GM12875 (cell line): ENCODE measurements around the gene AGK.
"Not testable (repeated sequence)": the region's sequence is repeated elsewhere in the genome, so short reads cannot be mapped to it uniquely, and the experiment has no call there.

Experiments used
- H3K4me3 ChIP-seq: one replicate; pipeline ENCODE4 v1.5.1; 2011; ENCODE audit warnings: low read depth, low read length, control low read depth
- CTCF ChIP-seq: IDR thresholded peaks from 2 replicates; pipeline ENCODE4 v1.5.1; 2011; ENCODE audit warnings: low read depth, mild to moderate bottlenecking, control low read depth, inconsistent platforms, low read length, moderate library complexity, borderline replicate concordance; ENCODE audit not compliant: insufficient read depth

Gene AGK

DNA sequence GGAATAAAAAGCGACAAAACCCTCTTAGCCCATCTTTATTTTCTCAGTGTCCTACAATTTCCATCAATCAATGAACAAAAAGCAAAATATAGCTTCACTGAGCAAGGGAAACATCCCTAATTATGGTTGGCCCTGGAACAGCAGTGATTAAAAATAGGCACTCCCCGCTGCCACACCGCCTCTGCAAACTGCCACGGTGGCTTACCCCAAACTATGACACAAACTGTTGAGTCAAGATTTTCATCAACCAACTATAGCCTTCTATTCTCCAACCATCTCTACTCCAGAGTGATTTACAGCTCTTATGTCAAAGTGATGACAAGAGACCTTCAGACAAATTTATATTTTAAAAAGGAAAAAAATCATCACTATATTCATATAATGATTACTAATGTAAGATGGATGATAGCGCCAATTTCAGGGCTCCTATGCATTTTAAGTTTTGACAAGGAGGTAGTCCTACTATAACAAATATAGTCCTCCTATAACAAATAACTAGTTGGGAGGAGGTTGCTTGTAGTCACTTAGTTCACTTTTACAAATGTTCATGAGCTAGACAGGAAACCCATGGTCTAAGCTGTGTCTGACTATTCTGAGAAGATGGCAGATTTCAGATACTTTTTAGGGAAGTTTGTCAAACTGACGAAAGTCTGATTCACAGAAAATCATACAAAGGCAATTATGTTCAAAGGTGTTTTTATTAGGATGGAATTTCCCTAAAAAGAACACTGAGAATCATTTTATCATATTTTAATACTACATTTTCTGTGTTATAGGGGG, 124.4 kb downstream of the AGK start:
- no peak overlapping the region for H3K4me3 ChIP-seq
- TF ChIP-seq CTCF: no peak

DNA sequence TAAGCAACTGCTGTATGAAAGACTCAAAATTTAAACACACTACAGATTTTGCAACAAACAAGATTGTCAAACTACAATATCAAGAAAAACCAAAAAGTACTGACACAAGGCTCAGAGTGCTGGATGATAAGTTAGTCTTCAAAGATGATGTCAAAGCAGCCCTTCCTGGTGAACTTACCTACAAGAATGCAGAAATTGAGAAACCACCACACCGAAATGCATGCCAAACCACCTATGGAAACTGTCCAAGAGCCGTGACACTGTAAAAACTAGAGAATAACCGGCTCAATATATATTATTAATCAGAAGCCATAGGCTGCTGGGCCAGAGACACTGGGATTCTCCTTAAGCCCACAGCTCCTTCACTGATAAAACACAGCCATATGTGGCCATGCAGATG, 125.4 kb downstream of the AGK start:
- TF ChIP-seq CTCF: no peak
- H3K4me3 ChIP-seq: no peak overlapping the region

DNA sequence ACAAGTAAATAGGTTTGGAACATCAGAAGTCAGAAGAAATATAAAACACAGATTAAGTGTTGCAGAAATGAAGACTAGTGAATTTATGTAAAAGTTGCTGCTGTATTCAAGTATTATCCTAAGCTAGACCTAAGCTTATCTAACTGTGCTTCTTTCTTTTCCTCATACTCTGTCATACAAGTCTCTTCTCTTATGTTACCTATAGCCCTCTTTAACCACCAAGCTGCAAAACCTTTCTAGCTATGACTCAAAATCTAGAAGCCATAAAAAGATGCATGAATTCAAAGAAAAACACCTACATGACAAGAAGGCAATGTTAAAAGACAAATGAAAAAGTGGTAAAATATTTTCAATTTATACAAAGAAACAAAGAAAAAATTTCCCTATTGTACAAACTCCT, 127.8 kb downstream of the AGK start:
- no peak overlapping the region for H3K4me3 ChIP-seq
- TF ChIP-seq CTCF: no peak

DNA sequence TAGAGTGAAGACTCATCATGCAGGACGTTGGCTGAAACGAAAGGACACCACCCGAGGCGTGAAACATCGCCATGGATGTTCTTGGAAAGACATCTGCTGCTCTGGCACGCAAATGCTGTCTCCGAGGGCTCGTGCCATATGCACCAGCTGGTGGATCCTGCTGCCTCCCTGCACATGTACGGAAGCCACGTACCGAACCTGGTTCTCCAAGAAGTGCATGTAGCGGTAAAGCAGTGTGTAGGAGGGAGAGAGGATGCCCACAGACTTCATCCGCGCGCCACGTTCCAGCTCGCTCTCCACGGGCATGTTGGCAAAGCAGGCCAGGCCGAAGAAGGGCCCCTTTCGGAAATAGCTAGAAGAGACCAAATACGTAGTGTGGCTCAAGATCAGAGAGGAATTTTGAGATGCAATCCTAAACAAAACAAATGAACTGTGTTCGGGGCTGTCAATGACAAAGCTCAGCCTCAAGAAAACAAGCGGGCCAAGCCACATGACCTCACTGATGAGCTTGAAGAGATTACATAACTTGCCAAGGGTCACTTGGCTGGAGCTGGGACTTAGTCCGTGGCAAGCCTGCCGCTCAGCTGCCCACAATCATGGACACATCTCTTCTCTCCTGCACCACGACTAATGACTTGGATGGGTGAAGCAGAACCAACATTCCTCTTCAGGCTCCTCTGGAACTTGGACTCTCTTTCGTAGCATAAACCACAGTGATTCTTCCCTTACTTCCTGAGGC, 134.2 kb downstream of the AGK start:
- TF ChIP-seq CTCF: no peak
- H3K4me3 ChIP-seq: no peak overlapping the region

- no peak for TF ChIP-seq CTCF
- H3K4me3 ChIP-seq: no peak overlapping the region
Measured at GRCh38 chr7:141686074-141686473, 134.9 kb downstream of the AGK start.

- no peak overlapping the region for H3K4me3 ChIP-seq
- TF ChIP-seq CTCF: no peak
Measured at GRCh38 chr7:141686670-141687069, 135.5 kb downstream of the AGK start.

DNA sequence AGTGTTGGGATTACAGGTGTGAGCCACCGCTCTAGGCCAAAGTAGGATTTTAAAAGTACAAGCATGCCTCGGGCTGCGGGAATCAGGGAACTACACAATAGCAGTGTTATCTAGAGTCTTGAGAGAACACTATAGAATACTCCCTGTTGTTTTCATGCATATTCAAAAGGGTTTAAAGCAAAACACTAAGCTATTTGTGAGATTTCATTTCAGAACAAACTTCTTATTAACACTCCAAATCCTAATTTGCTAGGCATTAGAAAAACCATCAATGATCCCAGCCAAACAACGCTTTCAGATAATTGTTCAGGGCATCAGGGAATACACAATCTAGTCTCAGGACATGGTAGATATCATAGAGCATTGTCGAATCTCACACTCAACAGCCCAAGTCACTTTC, 136.8 kb downstream of the AGK start:
- TF ChIP-seq CTCF: no peak
- H3K4me3 ChIP-seq: no peak overlapping the region

DNA sequence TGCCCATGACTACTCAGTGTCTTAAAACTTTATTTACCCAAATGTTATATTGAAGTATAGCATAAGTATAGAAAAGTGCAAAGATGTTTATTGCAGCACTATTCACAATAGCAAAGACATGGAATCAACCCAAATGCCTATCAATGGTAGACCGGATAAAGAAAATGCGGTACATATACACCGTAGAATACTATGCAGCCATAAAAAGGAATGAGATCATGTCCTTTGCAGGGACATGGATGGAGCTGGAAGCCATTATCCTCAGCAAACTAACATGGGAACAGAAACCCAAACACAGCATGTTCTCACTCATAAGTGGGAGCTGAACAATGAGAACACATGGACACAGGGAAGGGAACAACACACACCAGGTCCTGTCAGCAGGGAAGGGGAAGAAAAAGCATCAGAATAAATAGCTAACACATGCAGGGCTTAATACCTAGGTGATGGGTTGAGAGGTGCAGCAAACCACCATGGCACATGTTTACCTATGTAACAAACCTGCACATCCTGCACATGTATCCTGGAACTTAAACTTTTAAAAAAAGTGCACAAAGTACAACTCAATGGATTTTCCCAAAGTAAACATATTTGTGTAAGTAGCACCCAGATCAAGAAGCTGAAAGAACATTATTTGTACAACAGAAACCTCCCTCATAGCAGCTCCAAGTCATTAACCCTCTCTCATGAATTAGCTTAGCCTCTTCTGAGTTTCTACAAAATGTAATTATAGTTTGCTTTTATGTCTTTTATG, 138.0 kb downstream of the AGK start:
- not testable (repeated sequence) for H3K4me3 ChIP-seq
